ENCODE results near the gene TRMT44.
"Not testable (repeated sequence)": the region's sequence is repeated elsewhere in the genome, so short reads cannot be mapped to it uniquely, and the experiment has no call there.

The TRMT44 gene

GRCh38 chr4:8510611-8511285, 70.2 kb downstream of the TRMT44 start:
- H3K4me3 Mint-ChIP-seq: no peak overlapping the region
- H3K36me3 Mint-ChIP-seq (ENCODE audit: low read depth): no peaks in the 10 kb centered on the region
- DNase-seq: no peak
- H3K9me3 Mint-ChIP-seq: peaks cover 8% of the 10 kb centered on the region
- H3K27ac Mint-ChIP-seq: no peak overlapping the region
- no peaks in the 10 kb centered on the region for H3K27me3 Mint-ChIP-seq
- ATAC-seq: no peak
- H3K4me1 Mint-ChIP-seq: no peaks in the 10 kb centered on the region

DNA sequence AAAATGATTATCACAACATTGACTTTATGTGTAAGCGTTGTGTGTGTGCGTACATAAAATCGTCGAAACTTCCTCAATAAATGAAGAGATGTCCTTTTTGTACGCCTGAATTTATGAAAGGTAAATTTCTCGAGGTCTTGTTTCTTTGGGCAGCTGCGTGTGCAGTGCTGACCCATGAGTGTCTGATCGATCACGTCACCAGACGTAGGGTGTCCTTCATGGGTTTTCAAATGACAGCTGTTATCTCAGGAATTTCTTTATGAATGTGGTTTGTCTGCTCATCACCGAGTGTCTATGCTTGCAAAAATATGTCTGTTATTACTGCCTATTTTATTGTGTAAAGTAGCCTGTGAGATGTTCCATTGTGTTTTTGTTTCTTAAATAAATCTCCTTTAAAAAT, 71.9 kb downstream of the TRMT44 start:
- DNase-seq: no peak
- no peaks in the 10 kb centered on the region for H3K36me3 Mint-ChIP-seq (ENCODE audit: low read depth)
- H3K4me1 Mint-ChIP-seq: no peaks in the 10 kb centered on the region
- no peak overlapping the region for H3K4me3 Mint-ChIP-seq
- no peaks in the 10 kb centered on the region for H3K27me3 Mint-ChIP-seq
- ATAC-seq: no peak
- no peak overlapping the region for H3K27ac Mint-ChIP-seq
- peaks cover 8% of the 10 kb centered on the region for H3K9me3 Mint-ChIP-seq

GRCh38 chr4:8513080-8513479, 72.5 kb downstream of the TRMT44 start:
- H3K27ac Mint-ChIP-seq; H3K4me1 Mint-ChIP-seq; H3K4me3 Mint-ChIP-seq; H3K36me3 Mint-ChIP-seq (ENCODE audit: low read depth); H3K27me3 Mint-ChIP-seq; H3K9me3 Mint-ChIP-seq; DNase-seq; ATAC-seq: not testable (repeated sequence)

- Mint-ChIP-seq H3K36me3 (ENCODE audit: low read depth) (no peaks in the 10 kb centered on the region), H3K4me1 (no peaks in the 10 kb centered on the region), H3K27ac (no peak overlapping the region), H3K4me3 (no peak overlapping the region), H3K9me3 (peaks cover 8% of the 10 kb centered on the region), H3K27me3 (no peaks in the 10 kb centered on the region)
- no peak for DNase-seq
- ATAC-seq: no peak
These were observed 73.4 kb downstream of the TRMT44 start for GRCh38 chr4:8513931-8514330.

DNA sequence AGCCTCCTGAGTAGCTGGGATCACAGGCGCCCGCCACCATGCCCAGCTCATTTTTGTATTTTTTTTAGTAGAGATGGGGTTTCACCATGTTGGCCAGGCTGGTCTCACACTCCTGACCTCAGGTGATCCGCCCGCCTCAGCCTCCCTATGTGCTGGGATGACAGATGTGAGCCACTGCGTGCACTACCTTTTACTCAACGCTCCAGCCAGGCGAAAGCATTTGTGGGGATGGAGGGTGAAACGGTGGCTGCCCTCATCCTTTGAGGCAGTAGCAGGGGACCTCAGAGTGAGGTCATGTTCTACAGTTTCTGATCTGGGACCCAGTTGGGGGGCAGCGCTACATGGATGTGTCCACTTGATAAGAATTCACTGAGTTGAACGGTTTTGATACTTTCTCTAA, 73.8 kb downstream of the TRMT44 start:
- H3K27ac Mint-ChIP-seq: no peak overlapping the region
- H3K36me3 Mint-ChIP-seq (ENCODE audit: low read depth): no peaks in the 10 kb centered on the region
- ATAC-seq (no peak), DNase-seq (no peak)
- no peaks in the 10 kb centered on the region for H3K27me3 Mint-ChIP-seq
- H3K4me3 Mint-ChIP-seq: no peak overlapping the region
- peaks cover 8% of the 10 kb centered on the region for H3K9me3 Mint-ChIP-seq
- H3K4me1 Mint-ChIP-seq: no peaks in the 10 kb centered on the region

GRCh38 chr4:8515316-8516060, 74.9 kb downstream of the TRMT44 start:
- H3K4me3 Mint-ChIP-seq: no peak overlapping the region
- H3K27ac Mint-ChIP-seq: no peak overlapping the region
- no peaks in the 10 kb centered on the region for H3K4me1 Mint-ChIP-seq
- H3K36me3 Mint-ChIP-seq (ENCODE audit: low read depth): no peaks in the 10 kb centered on the region
- no peak for ATAC-seq
- peaks cover 11% of the 10 kb centered on the region for H3K9me3 Mint-ChIP-seq
- DNase-seq: no peak
- H3K27me3 Mint-ChIP-seq: no peaks in the 10 kb centered on the region

GRCh38 chr4:8516061-8516573, 75.5 kb downstream of the TRMT44 start:
- Mint-ChIP-seq H3K36me3 (ENCODE audit: low read depth) (no peaks in the 10 kb centered on the region), H3K27me3 (no peaks in the 10 kb centered on the region), H3K4me3 (no peak overlapping the region), H3K27ac (no peak overlapping the region), H3K9me3 (peaks cover 12% of the 10 kb centered on the region), H3K4me1 (no peaks in the 10 kb centered on the region)
- DNase-seq: no peak
- no peak for ATAC-seq

DNA sequence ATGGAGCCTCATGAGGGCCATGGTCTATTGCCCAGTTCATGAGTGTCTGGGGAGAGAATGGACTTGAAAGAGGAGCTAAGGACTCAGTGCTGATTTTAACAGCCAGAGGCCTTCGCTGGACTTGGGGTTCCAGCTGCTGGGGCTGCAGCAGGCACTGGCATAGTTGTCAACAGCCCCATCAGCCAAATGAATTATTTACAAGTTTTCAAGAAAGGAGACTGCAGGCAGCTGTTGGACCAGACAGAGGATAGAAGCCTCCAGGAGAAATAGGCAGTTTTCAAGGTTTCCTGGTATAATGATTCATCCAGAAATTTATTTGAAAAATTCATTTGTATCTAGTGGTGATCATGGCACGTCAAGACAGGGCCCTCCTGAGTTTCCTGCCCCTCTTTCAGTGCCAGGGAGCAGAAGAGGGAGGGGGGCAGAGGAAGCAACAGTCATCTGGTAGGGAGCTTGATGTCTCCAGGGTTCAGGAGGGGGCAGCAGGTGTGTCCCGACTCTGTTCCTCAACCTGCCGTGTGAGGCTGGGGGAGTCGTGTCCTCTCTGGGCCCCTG, 76.5 kb downstream of the TRMT44 start:
- no peak for ATAC-seq
- peaks cover 12% of the 10 kb centered on the region for H3K9me3 Mint-ChIP-seq
- no peaks in the 10 kb centered on the region for H3K36me3 Mint-ChIP-seq (ENCODE audit: low read depth)
- no peaks in the 10 kb centered on the region for H3K4me1 Mint-ChIP-seq
- no peaks in the 10 kb centered on the region for H3K27me3 Mint-ChIP-seq
- DNase-seq: no peak
- no peak overlapping the region for H3K4me3 Mint-ChIP-seq
- no peak overlapping the region for H3K27ac Mint-ChIP-seq

DNA sequence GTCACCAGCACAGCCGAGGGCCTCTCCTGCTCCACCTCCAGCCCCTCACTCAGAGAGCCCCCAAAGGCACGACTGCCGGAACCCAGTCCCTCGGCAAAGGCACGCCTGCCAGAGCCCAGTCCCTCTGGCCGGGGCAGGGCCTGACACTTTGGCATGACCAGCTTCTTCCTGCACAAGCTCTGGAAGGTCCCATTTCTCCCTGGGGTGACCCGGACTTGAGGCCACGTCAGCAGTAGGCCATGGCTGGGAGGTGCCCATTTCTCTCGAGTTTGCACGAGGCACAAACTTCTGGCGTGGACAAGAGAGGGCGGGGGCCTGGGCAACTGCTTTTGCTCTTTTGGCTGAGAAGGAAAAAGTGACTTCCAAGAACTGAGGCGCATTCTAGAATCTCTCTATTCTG, 77.4 kb downstream of the TRMT44 start:
- ATAC-seq (no peak), DNase-seq (no peak)
- Mint-ChIP-seq H3K4me1 (no peaks in the 10 kb centered on the region), H3K9me3 (peaks cover 11% of the 10 kb centered on the region), H3K36me3 (ENCODE audit: low read depth) (no peaks in the 10 kb centered on the region), H3K4me3 (no peak overlapping the region), H3K27ac (no peak overlapping the region), H3K27me3 (no peaks in the 10 kb centered on the region)

GRCh38 chr4:8522160-8523120, 81.9 kb downstream of the TRMT44 start:
- H3K36me3 Mint-ChIP-seq (ENCODE audit: low read depth): no peaks in the 10 kb centered on the region
- peaks cover 4% of the 10 kb centered on the region for H3K9me3 Mint-ChIP-seq
- H3K27me3 Mint-ChIP-seq: no peaks in the 10 kb centered on the region
- H3K4me1 Mint-ChIP-seq: no peaks in the 10 kb centered on the region
- no peak for ATAC-seq
- no peak overlapping the region for H3K4me3 Mint-ChIP-seq
- H3K27ac Mint-ChIP-seq: no peak overlapping the region
- no peak for DNase-seq

GRCh38 chr4:8523175-8523574, 82.6 kb downstream of the TRMT44 start:
- ATAC-seq (no peak), DNase-seq (no peak)
- peaks cover 4% of the 10 kb centered on the region for H3K9me3 Mint-ChIP-seq
- H3K4me3 Mint-ChIP-seq: no peak overlapping the region
- H3K36me3 Mint-ChIP-seq (ENCODE audit: low read depth): no peaks in the 10 kb centered on the region
- no peaks in the 10 kb centered on the region for H3K27me3 Mint-ChIP-seq
- no peaks in the 10 kb centered on the region for H3K4me1 Mint-ChIP-seq
- no peak overlapping the region for H3K27ac Mint-ChIP-seq

DNA sequence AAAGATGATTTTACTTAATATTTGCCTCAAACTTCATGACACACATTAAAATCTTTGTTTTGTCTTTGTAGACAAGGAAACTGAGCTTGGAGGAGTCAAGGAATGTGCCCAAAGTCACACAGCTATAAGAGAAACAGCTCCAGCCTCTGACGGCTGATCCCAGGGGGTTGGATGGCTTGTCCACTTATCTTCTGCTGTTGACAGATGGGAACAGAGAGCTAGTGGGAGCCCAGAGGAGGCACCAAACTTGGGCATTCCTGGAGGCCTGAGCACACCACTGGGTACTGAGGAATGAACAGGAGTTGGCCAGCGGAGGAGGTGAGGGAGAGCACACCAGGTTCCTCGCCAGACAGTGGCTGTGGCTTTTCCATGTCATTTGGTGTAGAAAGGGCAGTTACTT, 83.2 kb downstream of the TRMT44 start:
- DNase-seq (no peak), ATAC-seq (no peak)
- Mint-ChIP-seq H3K27ac (no peak overlapping the region), H3K4me3 (no peak overlapping the region), H3K36me3 (ENCODE audit: low read depth) (no peaks in the 10 kb centered on the region), H3K27me3 (no peaks in the 10 kb centered on the region), H3K9me3 (peaks cover 4% of the 10 kb centered on the region), H3K4me1 (no peaks in the 10 kb centered on the region)

GRCh38 chr4:8524595-8525382, 84.2 kb downstream of the TRMT44 start:
- H3K36me3 Mint-ChIP-seq (ENCODE audit: low read depth): no peaks in the 10 kb centered on the region
- no peaks in the 10 kb centered on the region for H3K27me3 Mint-ChIP-seq
- no peak overlapping the region for H3K27ac Mint-ChIP-seq
- DNase-seq (no peak), ATAC-seq (no peak)
- no peak overlapping the region for H3K4me3 Mint-ChIP-seq
- no peaks in the 10 kb centered on the region for H3K4me1 Mint-ChIP-seq
- peaks cover 4% of the 10 kb centered on the region for H3K9me3 Mint-ChIP-seq

Measured in activated naive CD8-positive, alpha-beta T cell treated with anti-CD3 and anti-CD28 coated beads, Interleukin-2, amount 50 U/mL, for 24 hours (primary cell).